A549 (cell line): ENCODE results near the gene MUC6.

Experiments used
- EP300 ChIP-seq, 2 experiments: fragments of >200 bp; sonication (Bioruptor Twin); formaldehyde crosslinking; IDR thresholded peaks; 2 replicates in 1 of 2; 3 replicates in 1 of 2; pipeline ENCODE4 v1.6.1; 2016 to 2017
- JUN ChIP-seq, 2 experiments: fragments of >200 bp; sonication (Bioruptor Twin); formaldehyde crosslinking; IDR thresholded peaks; 2 replicates in 1 of 2; 3 replicates in 1 of 2; pipeline ENCODE4 v1.6.1; 2016 to 2017
- KDM5A ChIP-seq: fragments of 200-600 bp; sonication (generic); IDR thresholded peaks from 2 replicates; pipeline ENCODE4 v1.6.1; 2016; ENCODE audit warnings: antibody characterized with exemption, mild to moderate bottlenecking
- PHF8 ChIP-seq: fragments of 200-600 bp; sonication (generic); IDR thresholded peaks from 2 replicates; pipeline ENCODE4 v1.6.1; 2016; ENCODE audit warnings: low read depth, mild to moderate bottlenecking, antibody characterized with exemption, moderate library complexity, borderline replicate concordance
- RAD21 ChIP-seq, 2 experiments: fragments of >200 bp in 1 of 2; sonication (Bioruptor Twin) in 1 of 2; formaldehyde crosslinking in 1 of 2; IDR thresholded peaks in 1 of 2; conservative IDR thresholded peaks in 1 of 2; 2 replicates in 1 of 2; 3 replicates in 1 of 2; pipeline ENCODE4 v1.6.1; 2012 to 2018; ENCODE audit warnings: inconsistent platforms in 1 of 2
- SMC3 ChIP-seq: fragments of >200 bp; sonication (Bioruptor Twin); formaldehyde crosslinking; IDR thresholded peaks from 3 replicates; pipeline ENCODE4 v1.6.1; 2018; ENCODE audit warnings: inconsistent platforms
- ZC3H11A ChIP-seq: fragments of 450-650 bp; IDR thresholded peaks from 2 replicates; pipeline ENCODE4 v1.6.1; 2014; ENCODE audit warnings: antibody characterized with exemption, mild to moderate bottlenecking
- ZFP36 ChIP-seq: fragments of 450-650 bp; IDR thresholded peaks from 2 replicates; pipeline ENCODE4 v1.6.1; 2014; ENCODE audit warnings: borderline replicate concordance; ENCODE audit not compliant: partially characterized antibody
- TF ChIP-seq, protein P1 (sequence below): fragments of >200 bp; sonication (Bioruptor Twin); formaldehyde crosslinking; IDR thresholded peaks from 3 replicates; pipeline ENCODE4 v1.5.1; 2016
- TF ChIP-seq, protein P2 (sequence below): IDR thresholded peaks from 2 replicates; pipeline ENCODE4 v1.6.1; 2012
- TF ChIP-seq, protein P3 (sequence below): fragments of 250-450 bp; sonication (Bioruptor Pico); IDR thresholded peaks from 2 replicates; pipeline ENCODE4 v1.5.0; 2021; ENCODE audit warnings: mild to moderate bottlenecking, moderate library complexity, borderline replicate concordance

DNA sequence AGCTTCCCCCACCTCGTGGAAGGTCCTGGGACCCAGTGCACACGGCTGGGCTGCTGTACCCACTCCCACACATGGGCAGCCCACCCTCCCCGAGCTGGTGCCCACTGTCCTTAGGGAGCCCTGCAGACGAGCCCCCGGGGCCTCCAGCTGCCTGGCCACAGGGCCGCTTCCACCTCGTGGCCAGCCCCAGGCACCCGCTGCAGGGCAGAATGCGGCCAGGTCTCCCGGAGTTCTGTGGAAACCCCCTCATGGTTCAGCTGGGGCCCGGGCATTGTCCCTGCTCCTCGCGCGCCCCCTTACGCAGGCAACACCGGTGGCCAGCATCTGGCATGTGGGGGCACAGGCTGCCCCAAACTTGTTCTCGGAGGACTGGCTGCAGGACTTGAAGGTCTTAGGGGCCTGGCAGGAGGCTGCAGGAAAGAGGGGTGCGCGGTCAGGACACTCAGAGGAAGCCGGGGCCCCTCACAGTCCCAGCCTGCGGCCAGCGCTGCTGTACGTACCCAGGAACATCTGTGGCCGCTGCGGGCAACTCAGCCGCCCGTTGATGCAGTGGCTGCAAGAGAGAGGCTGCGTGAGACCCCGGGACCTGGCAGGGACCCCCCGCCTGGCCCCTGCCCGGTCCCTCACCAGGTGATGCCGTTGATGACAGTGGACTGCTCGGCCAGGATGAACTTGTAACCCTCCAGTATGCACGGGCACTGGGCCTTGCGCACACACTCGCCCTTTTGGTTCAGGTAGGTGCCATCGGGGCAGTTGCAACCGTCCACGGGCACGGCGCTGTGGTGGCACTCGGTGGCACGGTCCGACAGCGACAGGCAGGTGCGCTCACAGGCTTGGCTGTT is 9.7 kb downstream of the MUC6 start:
- no peak for TF ChIP-seq PHF8
- TF ChIP-seq RAD21 (conservative IDR thresholded peaks at IDR 0.05 in 1 of 2, IDR thresholded peaks at IDR 0.05 in 1 of 2) = no peak
- TF ChIP-seq, protein P1, sequence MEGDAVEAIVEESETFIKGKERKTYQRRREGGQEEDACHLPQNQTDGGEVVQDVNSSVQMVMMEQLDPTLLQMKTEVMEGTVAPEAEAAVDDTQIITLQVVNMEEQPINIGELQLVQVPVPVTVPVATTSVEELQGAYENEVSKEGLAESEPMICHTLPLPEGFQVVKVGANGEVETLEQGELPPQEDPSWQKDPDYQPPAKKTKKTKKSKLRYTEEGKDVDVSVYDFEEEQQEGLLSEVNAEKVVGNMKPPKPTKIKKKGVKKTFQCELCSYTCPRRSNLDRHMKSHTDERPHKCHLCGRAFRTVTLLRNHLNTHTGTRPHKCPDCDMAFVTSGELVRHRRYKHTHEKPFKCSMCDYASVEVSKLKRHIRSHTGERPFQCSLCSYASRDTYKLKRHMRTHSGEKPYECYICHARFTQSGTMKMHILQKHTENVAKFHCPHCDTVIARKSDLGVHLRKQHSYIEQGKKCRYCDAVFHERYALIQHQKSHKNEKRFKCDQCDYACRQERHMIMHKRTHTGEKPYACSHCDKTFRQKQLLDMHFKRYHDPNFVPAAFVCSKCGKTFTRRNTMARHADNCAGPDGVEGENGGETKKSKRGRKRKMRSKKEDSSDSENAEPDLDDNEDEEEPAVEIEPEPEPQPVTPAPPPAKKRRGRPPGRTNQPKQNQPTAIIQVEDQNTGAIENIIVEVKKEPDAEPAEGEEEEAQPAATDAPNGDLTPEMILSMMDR = no peak
- no peak for TF ChIP-seq EP300 (IDR thresholded peaks at IDR 0.05)
- TF ChIP-seq SMC3 = no peak
- no peak for TF ChIP-seq KDM5A
- no peak for TF ChIP-seq ZFP36
- no peak for TF ChIP-seq ZC3H11A
- TF ChIP-seq, protein P2, sequence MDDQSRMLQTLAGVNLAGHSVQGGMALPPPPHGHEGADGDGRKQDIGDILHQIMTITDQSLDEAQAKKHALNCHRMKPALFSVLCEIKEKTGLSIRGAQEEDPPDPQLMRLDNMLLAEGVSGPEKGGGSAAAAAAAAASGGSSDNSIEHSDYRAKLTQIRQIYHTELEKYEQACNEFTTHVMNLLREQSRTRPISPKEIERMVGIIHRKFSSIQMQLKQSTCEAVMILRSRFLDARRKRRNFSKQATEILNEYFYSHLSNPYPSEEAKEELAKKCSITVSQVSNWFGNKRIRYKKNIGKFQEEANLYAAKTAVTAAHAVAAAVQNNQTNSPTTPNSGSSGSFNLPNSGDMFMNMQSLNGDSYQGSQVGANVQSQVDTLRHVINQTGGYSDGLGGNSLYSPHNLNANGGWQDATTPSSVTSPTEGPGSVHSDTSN = no peak
- no peak for TF ChIP-seq JUN (IDR thresholded peaks at IDR 0.05)
- TF ChIP-seq, protein P3, sequence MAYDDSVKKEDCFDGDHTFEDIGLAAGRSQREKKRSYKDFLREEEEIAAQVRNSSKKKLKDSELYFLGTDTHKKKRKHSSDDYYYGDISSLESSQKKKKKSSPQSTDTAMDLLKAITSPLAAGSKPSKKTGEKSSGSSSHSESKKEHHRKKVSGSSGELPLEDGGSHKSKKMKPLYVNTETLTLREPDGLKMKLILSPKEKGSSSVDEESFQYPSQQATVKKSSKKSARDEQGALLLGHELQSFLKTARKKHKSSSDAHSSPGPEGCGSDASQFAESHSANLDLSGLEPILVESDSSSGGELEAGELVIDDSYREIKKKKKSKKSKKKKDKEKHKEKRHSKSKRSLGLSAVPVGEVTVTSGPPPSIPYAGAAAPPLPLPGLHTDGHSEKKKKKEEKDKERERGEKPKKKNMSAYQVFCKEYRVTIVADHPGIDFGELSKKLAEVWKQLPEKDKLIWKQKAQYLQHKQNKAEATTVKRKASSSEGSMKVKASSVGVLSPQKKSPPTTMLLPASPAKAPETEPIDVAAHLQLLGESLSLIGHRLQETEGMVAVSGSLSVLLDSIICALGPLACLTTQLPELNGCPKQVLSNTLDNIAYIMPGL (CRISPR knock-in tag) = no peak
